OCI-LY7 (cell line): ENCODE measurements around the gene METTL22. TPM values are rescaled to one million over a fixed set of nuclear protein-coding genes. Genes with fewer than 3 reads are reported as not detected.

Experiments used
- BruUV-seq: library from RNA; stranded (reverse); fragments of 400-500 nt; replicated peaks from 2 replicates; lab custom pipeline; 2021; lab: Mats Ljungman, UMichigan
- CTCF ChIA-PET: fragments of 300-600 bp; sonication (Branson Sonifier 250); formaldehyde crosslinking; loops from one replicate; lab custom pipeline; 2022; ENCODE audit warnings: antibody characterized with exemption; ENCODE audit not compliant: unreplicated experiment; lab: Charles Lee
- POLR2A ChIA-PET: fragments of 300-600 bp; sonication (Branson Sonifier 250); formaldehyde crosslinking; loops from one replicate; lab custom pipeline; 2022; ENCODE audit warnings: antibody characterized with exemption; lab: Charles Lee
- DNase-seq: peaks from one replicate; pipeline ENCODE4 v3.0.0-alpha.2; 2015; ENCODE audit warnings: low spot score
- H2AFZ ChIP-seq: fragments of 200-600 bp; sonication (generic), shearing (Covaris generic); 2 replicates; pipeline ENCODE4 v1.6.1; 2014; ENCODE audit warnings: mild to moderate bottlenecking, antibody characterized with exemption, low read length, moderate library complexity
- H3K27ac ChIP-seq: fragments of 200-600 bp; sonication (generic); 2 replicates; pipeline ENCODE4 v1.5.1; 2014; ENCODE audit warnings: mixed run types, low read depth, mild to moderate bottlenecking, moderate library complexity, low read length, inconsistent platforms; ENCODE audit not compliant: poor library complexity, severe bottlenecking
- H3K36me3 ChIP-seq: fragments of 200-600 bp; sonication (generic); 2 replicates; pipeline ENCODE4 v1.6.1; 2014; ENCODE audit warnings: mild to moderate bottlenecking, antibody characterized with exemption, low read length, moderate library complexity, mixed read lengths; ENCODE audit not compliant: insufficient read depth
- H3K4me1 ChIP-seq: fragments of 200-600 bp; sonication (generic); 2 replicates; pipeline ENCODE4 v1.5.1; 2014; ENCODE audit warnings: mild to moderate bottlenecking, low read length; ENCODE audit not compliant: insufficient read depth, poor library complexity, severe bottlenecking
- H3K4me2 ChIP-seq: fragments of 200-600 bp; sonication (generic); 2 replicates; pipeline ENCODE4 v1.6.1; 2014; ENCODE audit warnings: mild to moderate bottlenecking, low read length
- H3K4me3 ChIP-seq: fragments of 200-600 bp; sonication (generic); 2 replicates; pipeline ENCODE4 v1.5.1; 2014; ENCODE audit warnings: mild to moderate bottlenecking, low read depth, low read length; ENCODE audit not compliant: poor library complexity, severe bottlenecking
- H3K79me2 ChIP-seq: fragments of 200-600 bp; sonication (generic); 2 replicates; pipeline ENCODE4 v1.6.1; 2016; ENCODE audit warnings: low read depth, mild to moderate bottlenecking, low read length, moderate library complexity, mixed read lengths; ENCODE audit not compliant: insufficient read depth
- H3K9me2 ChIP-seq: fragments of 200-600 bp; sonication (generic); 2 replicates; pipeline ENCODE4 v1.6.1; 2016; ENCODE audit warnings: mild to moderate bottlenecking, low read length, mixed read lengths; ENCODE audit not compliant: insufficient read depth
- H3K9me3 ChIP-seq: fragments of 200-600 bp; sonication (generic); 2 replicates; pipeline ENCODE4 v1.6.1; 2014; ENCODE audit warnings: mild to moderate bottlenecking, mixed run types, low read length, mixed read lengths
- H4K20me1 ChIP-seq: fragments of 200-600 bp; sonication (generic); 2 replicates; pipeline ENCODE4 v1.6.1; 2014; ENCODE audit warnings: mild to moderate bottlenecking, antibody characterized with exemption, low read length, moderate library complexity, mixed read lengths; ENCODE audit not compliant: insufficient read depth
- EZH2phosphoT487 ChIP-seq: fragments of 200-600 bp; sonication (generic); IDR thresholded peaks from 2 replicates; pipeline ENCODE4 v1.6.1; 2018; ENCODE audit warnings: low read depth, borderline replicate concordance, mild to moderate bottlenecking, mixed run types, antibody characterized with exemption, low read length, moderate library complexity, mixed read lengths
- intact Hi-C: fragments of 100-400 bp; cut with micrococcal nuclease; formaldehyde crosslinking; loops from one replicate; pipeline ENCODE4 v1.10.0; 2022; ENCODE audit not compliant: unreplicated experiment
- total RNA-seq, 2 experiments: library from RNA; depleted of rRNA in 1 of 2; stranded (reverse); fragments of >200 nt in 1 of 2; shearing (Covaris generic) in 1 of 2; gene quantifications; 2 replicates each; pipeline ENCODE4 v1.2.3, GENCODE V29; 2014 to 2022
- TF ChIP-seq, protein P1 (sequence below): fragments of 200-600 bp; sonication (generic); conservative IDR thresholded peaks from 2 replicates; pipeline ENCODE4 v1.5.1; 2014; ENCODE audit warnings: mild to moderate bottlenecking, antibody characterized with exemption, low read length, moderate library complexity, mixed read lengths

Gene METTL22
- total RNA-seq, 2 experiments from 2014 or later = 22.4 to 55.0 TPM

DNA sequence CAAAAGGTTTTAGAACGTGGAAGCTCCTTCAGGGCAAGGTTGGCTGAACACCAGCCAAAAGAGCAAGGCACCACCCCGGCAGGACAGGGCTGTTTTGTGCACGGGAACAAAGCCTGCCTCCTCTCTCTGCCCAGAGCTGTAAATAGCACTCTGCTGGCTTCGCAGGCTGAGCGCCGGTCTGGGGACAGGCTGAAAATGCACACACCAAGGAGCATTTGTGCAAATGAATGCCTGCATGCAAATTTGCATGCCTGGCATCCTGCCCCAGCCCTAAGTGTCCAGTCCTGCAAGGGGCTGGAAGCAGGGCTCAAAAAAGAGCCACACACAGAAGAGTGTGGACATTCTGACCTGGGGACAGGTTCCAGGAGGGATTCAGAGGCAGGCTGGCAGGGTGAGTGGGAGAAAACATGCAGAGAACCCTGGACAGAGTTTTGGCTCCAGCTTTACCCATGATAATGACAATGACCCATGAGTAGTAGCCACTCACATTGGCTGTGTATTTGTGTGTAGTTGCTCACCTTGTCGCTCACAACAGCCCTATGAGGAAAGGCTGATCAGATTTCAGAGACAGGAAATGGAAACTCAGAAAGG lies 64.6 kb downstream of the METTL22 start:
- intact Hi-C loops = no loop called here
- no peak for DNase-seq
- H3K4me2 ChIP-seq = no peak overlapping the region
- H3K4me3 ChIP-seq = no peak overlapping the region
- H3K9me2 ChIP-seq = no peaks in the 10 kb centered on the region
- H3K9me3 ChIP-seq = peaks cover 14% of the 10 kb centered on the region; the same call in 1 of the 2 replicates
- BruUV-seq = no TSS peak
- no peak overlapping the region for H2AFZ ChIP-seq
- POLR2A ChIA-PET = no interaction called here
- no peaks in the 10 kb centered on the region for H3K4me1 ChIP-seq
- TF ChIP-seq EZH2phosphoT487 = no peak
- TF ChIP-seq, protein P1, sequence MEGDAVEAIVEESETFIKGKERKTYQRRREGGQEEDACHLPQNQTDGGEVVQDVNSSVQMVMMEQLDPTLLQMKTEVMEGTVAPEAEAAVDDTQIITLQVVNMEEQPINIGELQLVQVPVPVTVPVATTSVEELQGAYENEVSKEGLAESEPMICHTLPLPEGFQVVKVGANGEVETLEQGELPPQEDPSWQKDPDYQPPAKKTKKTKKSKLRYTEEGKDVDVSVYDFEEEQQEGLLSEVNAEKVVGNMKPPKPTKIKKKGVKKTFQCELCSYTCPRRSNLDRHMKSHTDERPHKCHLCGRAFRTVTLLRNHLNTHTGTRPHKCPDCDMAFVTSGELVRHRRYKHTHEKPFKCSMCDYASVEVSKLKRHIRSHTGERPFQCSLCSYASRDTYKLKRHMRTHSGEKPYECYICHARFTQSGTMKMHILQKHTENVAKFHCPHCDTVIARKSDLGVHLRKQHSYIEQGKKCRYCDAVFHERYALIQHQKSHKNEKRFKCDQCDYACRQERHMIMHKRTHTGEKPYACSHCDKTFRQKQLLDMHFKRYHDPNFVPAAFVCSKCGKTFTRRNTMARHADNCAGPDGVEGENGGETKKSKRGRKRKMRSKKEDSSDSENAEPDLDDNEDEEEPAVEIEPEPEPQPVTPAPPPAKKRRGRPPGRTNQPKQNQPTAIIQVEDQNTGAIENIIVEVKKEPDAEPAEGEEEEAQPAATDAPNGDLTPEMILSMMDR = no peak
- H4K20me1 ChIP-seq = no peaks in the 10 kb centered on the region
- no peaks in the 10 kb centered on the region for H3K79me2 ChIP-seq
- CTCF ChIA-PET = interaction anchor here (0.6 kb wide), 1 partner anchor 103 kb away, joined by 4 read pairs; no protein-coding TSS in a partner anchor
- no peak overlapping the region for H3K27ac ChIP-seq
- no peaks in the 10 kb centered on the region for H3K36me3 ChIP-seq

DNA sequence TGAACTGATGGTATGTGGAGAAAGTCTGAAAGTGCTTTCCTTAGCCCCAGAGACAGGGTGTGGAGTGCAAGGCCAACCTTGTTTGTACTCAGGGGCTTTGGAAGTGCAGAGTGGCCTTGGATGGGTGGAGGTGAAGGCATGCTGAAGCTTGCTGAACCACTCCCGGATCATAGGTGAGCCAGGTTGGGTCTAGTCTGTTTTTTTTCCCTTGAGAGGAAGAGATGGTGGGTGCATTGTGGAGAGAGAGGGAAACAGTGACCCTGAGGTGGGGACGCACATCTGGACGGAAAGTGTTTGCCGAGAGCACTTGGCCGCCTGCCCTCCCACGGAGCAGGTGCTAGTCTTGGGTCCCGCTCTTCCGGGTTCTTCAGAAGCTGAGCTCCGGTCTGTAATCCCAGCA lies 65.4 kb downstream of the METTL22 start:
- no peaks in the 10 kb centered on the region for H3K9me2 ChIP-seq
- H3K9me3 ChIP-seq = peaks cover 14% of the 10 kb centered on the region; the same call in 1 of the 2 replicates
- H3K36me3 ChIP-seq = no peaks in the 10 kb centered on the region
- BruUV-seq = no TSS peak
- no peaks in the 10 kb centered on the region for H4K20me1 ChIP-seq
- POLR2A ChIA-PET = interaction anchor here (1.0 kb wide), 1 partner anchor 11 kb away, joined by 3 read pairs; no protein-coding TSS in a partner anchor
- H3K79me2 ChIP-seq = no peaks in the 10 kb centered on the region
- no peak overlapping the region for H3K27ac ChIP-seq
- no peak overlapping the region for H3K4me3 ChIP-seq
- no peak overlapping the region for H2AFZ ChIP-seq
- TF ChIP-seq EZH2phosphoT487 = no peak
- TF ChIP-seq, protein P1 = no peak
- no peak overlapping the region for H3K4me2 ChIP-seq
- H3K4me1 ChIP-seq = no peaks in the 10 kb centered on the region
- CTCF ChIA-PET = no interaction called here
- DNase-seq = no peak
- intact Hi-C loops = no loop called here

DNA sequence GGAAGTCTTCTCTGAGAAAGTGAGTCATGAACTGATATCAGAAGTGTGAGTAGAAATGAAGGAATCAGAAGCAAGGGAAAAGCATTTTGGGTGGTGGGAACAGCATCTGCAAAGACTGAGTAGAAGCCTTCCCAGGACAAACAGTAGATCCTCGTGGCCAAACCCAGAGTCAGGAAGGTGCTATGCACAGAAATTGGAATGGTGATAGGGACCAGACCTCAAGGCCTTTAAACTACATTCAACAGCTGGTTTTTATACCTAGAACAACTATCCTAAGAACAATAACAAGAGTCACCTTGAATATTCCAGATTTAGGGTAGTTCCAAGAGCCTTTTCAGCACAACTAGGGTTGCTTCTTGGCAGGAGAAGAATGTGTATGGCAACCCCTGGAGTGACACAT lies 68.2 kb downstream of the METTL22 start:
- no peaks in the 10 kb centered on the region for H3K36me3 ChIP-seq
- no peaks in the 10 kb centered on the region for H3K9me2 ChIP-seq
- H3K27ac ChIP-seq = no peak overlapping the region
- ChIA-PET CTCF (no interaction called here), POLR2A (no interaction called here)
- TF ChIP-seq EZH2phosphoT487 = no peak
- TF ChIP-seq, protein P1 = no peak
- no peaks in the 10 kb centered on the region for H4K20me1 ChIP-seq
- no peak overlapping the region for H2AFZ ChIP-seq
- intact Hi-C loops = no loop called here
- no peak overlapping the region for H3K4me3 ChIP-seq
- BruUV-seq = no TSS peak
- no peaks in the 10 kb centered on the region for H3K79me2 ChIP-seq
- peaks cover 14% of the 10 kb centered on the region; the same call in 1 of the 2 replicates for H3K9me3 ChIP-seq
- no peak for DNase-seq
- no peaks in the 10 kb centered on the region for H3K4me1 ChIP-seq
- H3K4me2 ChIP-seq = no peak overlapping the region
